Activated naive CD8-positive, alpha-beta T cell treated with anti-CD3 and anti-CD28 coated beads, Interleukin-2, amount 10 ng/mL, durations not matched to agents 7 days and 5 days (primary cell): ENCODE measurements around the gene C19orf67. TPM values are rescaled to one million over a fixed set of nuclear protein-coding genes. Genes with fewer than 3 reads are reported as not detected.
"Not testable (repeated sequence)": the region's sequence is repeated elsewhere in the genome, so short reads cannot be mapped to it uniquely, and the experiment has no call there.

Experiments
- ATAC-seq: fragments of 150-1000 bp; cut with Tn5 transposase; one replicate; pipeline ENCODE4 v1.10.0; 2021; ENCODE audit warnings: low read depth, moderate library complexity
- POLR2A ChIA-PET: fragments of 350-600 bp; sonication (Branson Sonifier 250); formaldehyde crosslinking; loops from one replicate; lab custom pipeline; 2021; ENCODE audit warnings: antibody characterized with exemption; lab: Charles Lee
- DNase-seq: peaks from one replicate; pipeline ENCODE4 v3.0.0; 2021
- H3K27ac Mint-ChIP-seq: one replicate; pipeline ENCODE4 v1.8.0; 2022; ENCODE audit warnings: mild to moderate bottlenecking, mixed read lengths
- H3K27me3 Mint-ChIP-seq: one replicate; pipeline ENCODE4 v1.8.0; 2022; ENCODE audit warnings: mild to moderate bottlenecking, moderate library complexity, mixed read lengths
- H3K36me3 Mint-ChIP-seq: one replicate; pipeline ENCODE4 v1.8.0; 2021; ENCODE audit warnings: mild to moderate bottlenecking, mixed read lengths
- H3K4me1 Mint-ChIP-seq: one replicate; pipeline ENCODE4 v1.8.0; 2021; ENCODE audit warnings: mixed read lengths
- H3K4me3 Mint-ChIP-seq: one replicate; pipeline ENCODE4 v1.8.0; 2022; ENCODE audit warnings: mild to moderate bottlenecking, moderate library complexity, mixed read lengths
- H3K9me3 Mint-ChIP-seq: one replicate; pipeline ENCODE4 v1.8.0; 2021; ENCODE audit warnings: mixed read lengths
- total RNA-seq, 2 experiments: library from RNA; stranded (reverse); gene quantifications; one replicate each; pipeline ENCODE4 v1.2.3, GENCODE V29; 2021

The C19orf67 gene
- total RNA-seq, 2 experiments from 2014 or later = not detected

DNA sequence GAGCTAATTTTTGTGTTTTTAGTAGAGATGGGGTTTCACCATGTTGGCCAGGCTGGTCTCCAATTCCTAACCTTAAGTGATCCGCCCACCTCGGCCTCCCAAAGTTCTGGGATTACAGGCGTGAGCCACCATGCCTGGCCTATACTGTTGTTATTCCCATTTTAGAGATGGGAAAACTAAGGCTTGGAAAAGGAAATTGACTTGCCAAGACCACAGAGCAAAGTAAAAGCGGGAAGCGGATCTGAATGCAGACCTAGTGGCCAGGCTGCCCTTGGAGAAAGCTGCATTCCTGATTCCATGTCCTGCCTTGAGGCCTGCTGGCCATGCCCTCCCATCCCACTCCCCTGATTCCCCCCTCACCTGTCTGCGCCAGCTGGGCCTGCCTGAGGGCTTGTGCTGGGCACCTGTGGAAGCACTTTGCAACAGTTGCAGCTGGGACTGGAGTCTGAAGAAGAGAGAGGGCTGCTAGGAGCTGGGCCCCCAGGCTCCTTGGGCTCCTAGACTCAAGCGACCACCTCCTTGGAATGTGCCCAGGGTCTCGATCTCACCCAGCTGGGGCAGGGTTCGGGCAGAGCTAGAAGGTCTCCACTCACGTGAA is 29.4 kb downstream of the C19orf67 start:
- H3K4me1 Mint-ChIP-seq = peaks cover 12% of the 10 kb centered on the region
- POLR2A ChIA-PET = no interaction called here
- no peak overlapping the region for H3K27ac Mint-ChIP-seq
- no peaks in the 10 kb centered on the region for H3K9me3 Mint-ChIP-seq
- no peak for ATAC-seq
- H3K36me3 Mint-ChIP-seq = peaks cover 18% of the 10 kb centered on the region
- peaks cover 32% of the 10 kb centered on the region for H3K27me3 Mint-ChIP-seq
- no peak overlapping the region for H3K4me3 Mint-ChIP-seq
- no peak for DNase-seq

DNA sequence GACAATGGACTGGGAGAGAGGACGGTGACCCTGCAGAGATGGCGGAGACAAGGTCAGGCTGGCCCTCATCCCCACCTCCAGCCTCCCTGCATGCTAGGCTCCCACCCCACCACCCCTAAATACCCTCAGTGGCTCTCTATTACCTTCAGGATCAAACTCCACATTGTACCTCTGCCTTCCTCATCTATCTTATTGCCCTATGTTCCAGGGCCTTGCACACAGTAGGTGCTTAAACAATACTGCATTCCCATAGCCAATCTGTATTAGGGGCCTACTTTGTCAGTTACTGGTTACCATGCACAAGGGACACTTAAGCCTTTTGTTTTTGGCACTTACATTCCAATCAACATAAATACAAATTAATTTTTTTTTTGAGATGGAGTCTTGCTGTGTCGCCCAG is 30.2 kb downstream of the C19orf67 start:
- no peaks in the 10 kb centered on the region for H3K9me3 Mint-ChIP-seq
- ATAC-seq = no peak
- H3K4me1 Mint-ChIP-seq = peaks cover 12% of the 10 kb centered on the region
- H3K27me3 Mint-ChIP-seq = peaks cover 29% of the 10 kb centered on the region
- POLR2A ChIA-PET = interaction anchor here (0.6 kb wide), 1 partner anchor 17 kb away, joined by 5 read pairs; no protein-coding TSS in a partner anchor
- no peak overlapping the region for H3K4me3 Mint-ChIP-seq
- H3K27ac Mint-ChIP-seq = no peak overlapping the region
- no peak for DNase-seq
- peaks cover 19% of the 10 kb centered on the region for H3K36me3 Mint-ChIP-seq

DNA sequence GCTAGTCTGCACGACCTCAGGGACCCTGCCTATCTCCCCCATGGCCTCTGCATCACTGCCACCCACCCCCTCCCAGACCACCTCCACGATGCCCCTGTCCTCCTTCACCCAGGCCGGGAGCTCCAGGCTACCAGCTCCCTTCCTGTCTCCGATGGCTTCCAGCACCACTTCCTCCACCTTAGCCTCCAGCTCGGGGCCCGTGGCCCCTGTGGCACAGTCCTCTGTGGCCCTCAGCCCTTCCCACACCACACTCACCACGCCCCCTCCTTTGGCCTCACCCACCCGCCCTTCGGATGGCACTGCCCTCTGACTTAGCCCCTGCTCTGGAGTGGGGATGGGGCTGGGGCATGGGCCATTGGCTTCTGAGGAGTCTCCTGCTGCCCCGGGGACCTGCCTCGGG is 30.9 kb downstream of the C19orf67 start:
- DNase-seq (no peak), ATAC-seq (no peak)
- Mint-ChIP-seq H3K27me3 (peaks cover 24% of the 10 kb centered on the region), H3K36me3 (peaks cover 24% of the 10 kb centered on the region), H3K27ac (no peak overlapping the region), H3K4me1 (peaks cover 12% of the 10 kb centered on the region), H3K4me3 (no peak overlapping the region), H3K9me3 (no peaks in the 10 kb centered on the region)
- POLR2A ChIA-PET = interaction anchor here (0.6 kb wide), 1 partner anchor 80 kb away, joined by 3 read pairs; no protein-coding TSS in a partner anchor

DNA sequence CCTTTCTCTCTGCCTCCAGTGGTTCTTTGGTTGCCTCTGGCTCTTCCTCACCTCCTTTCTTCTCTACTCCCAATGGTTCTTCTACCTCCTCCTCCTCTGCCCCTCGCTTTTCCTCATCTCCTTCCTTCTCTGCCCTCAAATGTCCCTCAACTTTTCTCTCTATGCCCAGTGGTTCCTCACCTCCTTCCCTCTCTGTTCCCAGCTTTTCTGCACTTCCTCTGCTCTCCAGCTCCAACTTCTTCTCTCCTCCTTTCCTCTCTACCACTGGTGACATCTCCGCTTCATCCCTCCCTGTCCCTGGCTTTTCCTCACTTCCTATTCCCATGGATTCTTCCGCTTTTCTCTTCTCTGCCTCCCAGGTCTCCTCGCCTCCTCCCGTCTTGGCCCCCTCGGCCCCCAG is 31.5 kb downstream of the C19orf67 start:
- H3K27ac Mint-ChIP-seq = no peak overlapping the region
- peaks cover 21% of the 10 kb centered on the region for H3K27me3 Mint-ChIP-seq
- peaks cover 12% of the 10 kb centered on the region for H3K4me1 Mint-ChIP-seq
- peaks cover 24% of the 10 kb centered on the region for H3K36me3 Mint-ChIP-seq
- POLR2A ChIA-PET = no interaction called here
- DNase-seq = no peak
- no peak for ATAC-seq
- H3K4me3 Mint-ChIP-seq = no peak overlapping the region
- no peaks in the 10 kb centered on the region for H3K9me3 Mint-ChIP-seq

- Mint-ChIP-seq H3K4me1 (peaks cover 8% of the 10 kb centered on the region), H3K27me3 (peaks cover 15% of the 10 kb centered on the region), H3K4me3 (no peak overlapping the region), H3K9me3 (no peaks in the 10 kb centered on the region), H3K27ac (no peak overlapping the region), H3K36me3 (peaks cover 25% of the 10 kb centered on the region)
- ATAC-seq (no peak), DNase-seq (no peak)
- POLR2A ChIA-PET = no interaction called here
These were observed 32.1 kb downstream of the C19orf67 start for GRCh38 chr19:14053500-14053899.

- peaks cover 3% of the 10 kb centered on the region for H3K4me1 Mint-ChIP-seq
- DNase-seq (no peak), ATAC-seq (no peak)
- peaks cover 29% of the 10 kb centered on the region for H3K36me3 Mint-ChIP-seq
- POLR2A ChIA-PET = interaction anchor here (0.6 to 0.9 kb wide), 2 partner anchors 83 to 171 kb away, joined by 3 to 4 read pairs; no protein-coding TSS in a partner anchor
- no peaks in the 10 kb centered on the region for H3K9me3 Mint-ChIP-seq
- no peak overlapping the region for H3K27ac Mint-ChIP-seq
- no peak overlapping the region for H3K4me3 Mint-ChIP-seq
- H3K27me3 Mint-ChIP-seq = peaks cover 10% of the 10 kb centered on the region
These were observed 32.6 kb downstream of the C19orf67 start for GRCh38 chr19:14053032-14053431.

DNA sequence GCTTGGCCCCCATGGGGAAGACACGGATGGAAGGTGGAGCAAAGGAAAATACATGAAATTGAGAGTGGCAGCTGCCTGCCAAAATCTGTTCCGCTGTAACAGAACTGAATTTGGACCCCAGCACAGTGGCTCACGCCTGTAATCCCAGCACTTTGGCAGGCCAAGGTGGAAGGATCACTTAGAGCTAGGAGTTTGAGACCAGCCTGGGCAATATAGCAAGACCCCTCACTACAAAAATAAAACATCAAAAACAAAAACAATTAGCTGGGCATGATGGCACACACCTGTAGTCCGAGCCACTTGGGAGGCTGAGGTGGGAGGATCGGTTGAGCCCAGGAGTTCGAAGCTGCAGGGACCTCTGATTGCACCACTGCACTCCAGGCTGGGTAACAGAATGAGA is 33.1 kb downstream of the C19orf67 start:
- Mint-ChIP-seq H3K36me3 (peaks cover 29% of the 10 kb centered on the region), H3K27ac (no peak overlapping the region), H3K4me1 (peaks cover 2% of the 10 kb centered on the region), H3K4me3 (no peak overlapping the region), H3K27me3 (peaks cover 5% of the 10 kb centered on the region), H3K9me3 (no peaks in the 10 kb centered on the region)
- DNase-seq = no peak
- POLR2A ChIA-PET = interaction anchor here (0.6 to 0.9 kb wide), 3 partner anchors 83 to 171 kb away, joined by 3 to 4 read pairs (median 4); no protein-coding TSS in a partner anchor
- no peak for ATAC-seq

DNA sequence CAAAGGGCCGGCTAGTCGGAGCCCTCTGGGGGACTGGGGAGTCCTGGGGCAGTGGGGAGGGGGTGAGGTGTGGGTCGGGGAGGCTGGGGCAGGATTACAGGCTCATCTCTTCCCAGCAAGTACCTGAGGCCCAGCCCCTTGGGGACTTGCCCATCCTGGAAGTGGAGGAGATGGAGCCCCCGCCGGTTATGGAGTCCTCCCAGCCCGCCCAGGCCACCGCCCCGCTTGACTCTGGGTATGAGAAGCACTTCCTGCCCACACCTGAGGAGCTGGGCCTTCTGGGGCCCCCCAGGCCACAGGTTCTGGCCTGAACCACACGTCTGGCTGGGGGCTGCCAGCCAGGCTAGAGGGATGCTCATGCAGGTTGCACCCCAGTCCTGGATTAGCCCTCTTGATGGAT is 33.6 kb downstream of the C19orf67 start:
- Mint-ChIP-seq H3K4me1 (peaks cover 2% of the 10 kb centered on the region), H3K27ac (no peak overlapping the region), H3K27me3 (peaks cover 2% of the 10 kb centered on the region), H3K9me3 (no peaks in the 10 kb centered on the region), H3K36me3 (peaks cover 29% of the 10 kb centered on the region), H3K4me3 (no peak overlapping the region)
- ATAC-seq (no peak), DNase-seq (no peak)
- POLR2A ChIA-PET = interaction anchor here (0.6 to 0.8 kb wide), 2 partner anchors 127 to 190 kb away, joined by 3 to 4 read pairs; no protein-coding TSS in a partner anchor

DNA sequence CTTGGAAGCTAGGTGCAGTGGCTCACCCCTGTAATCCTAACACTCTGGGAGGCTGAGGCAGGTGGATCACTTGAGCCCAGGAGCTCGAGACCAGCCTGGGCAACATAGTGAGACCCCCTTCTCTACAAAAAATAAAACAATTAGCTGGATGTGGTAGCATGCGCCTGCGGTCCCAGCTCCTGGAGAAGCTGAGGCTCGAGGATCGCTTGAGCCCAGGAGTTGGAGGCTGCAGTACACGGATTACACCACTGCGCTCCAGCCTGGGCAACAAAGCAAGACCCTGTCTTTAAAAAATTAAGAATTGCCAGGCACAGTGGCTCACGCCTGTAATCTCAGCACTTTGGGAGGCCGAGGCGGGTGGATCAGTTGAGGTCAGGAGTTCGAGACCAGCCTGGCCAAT is 34.6 kb downstream of the C19orf67 start:
- H3K27ac Mint-ChIP-seq, POLR2A ChIA-PET, ATAC-seq, H3K4me3 Mint-ChIP-seq, H3K9me3 Mint-ChIP-seq, DNase-seq, H3K27me3 Mint-ChIP-seq, H3K4me1 Mint-ChIP-seq: not testable (repeated sequence)
- peaks cover 33% of the 10 kb centered on the region for H3K36me3 Mint-ChIP-seq

- POLR2A ChIA-PET = no interaction called here
- Mint-ChIP-seq H3K27ac (no peak overlapping the region), H3K36me3 (peaks cover 33% of the 10 kb centered on the region)
These were observed 35.1 kb downstream of the C19orf67 start for GRCh38 chr19:14050512-14050911.

GRCh38 chr19:14048443-14049153 is 37.0 kb downstream of the C19orf67 start:
- peak; percentile 83 for DNase-seq
- POLR2A ChIA-PET = interaction anchor here (0.8 to 2.2 kb wide), 3 partner anchors 9 to 167 kb away, joined by 3 to 6 read pairs (median 4); no protein-coding TSS in a partner anchor
- Mint-ChIP-seq H3K27ac (no peak overlapping the region), H3K9me3 (no peaks in the 10 kb centered on the region), H3K36me3 (peaks cover 28% of the 10 kb centered on the region), H3K27me3 (no peaks in the 10 kb centered on the region), H3K4me3 (no peak overlapping the region), H3K4me1 (no peaks in the 10 kb centered on the region)
- peak; percentile 56 for ATAC-seq

More at GRCh38 chr19:14050512-14050911, 35.1 kb downstream of the C19orf67 start:
- no peak for ATAC-seq
- Mint-ChIP-seq H3K4me1 (peaks cover 2% of the 10 kb centered on the region), H3K9me3 (no peaks in the 10 kb centered on the region), H3K27me3 (no peaks in the 10 kb centered on the region), H3K4me3 (no peak overlapping the region)
- DNase-seq = no peak

GRCh38 chr19:14047866-14048265 is 37.7 kb downstream of the C19orf67 start:
- H3K9me3 Mint-ChIP-seq, H3K4me1 Mint-ChIP-seq, H3K27ac Mint-ChIP-seq, ATAC-seq, DNase-seq, H3K4me3 Mint-ChIP-seq, H3K27me3 Mint-ChIP-seq: not testable (repeated sequence)
- POLR2A ChIA-PET = interaction anchor here (0.7 to 2.2 kb wide), 5 partner anchors 9 to 166 kb away, joined by 3 to 7 read pairs (median 4); partner anchors contain the start of gene DCAF15
- H3K36me3 Mint-ChIP-seq = peaks cover 30% of the 10 kb centered on the region

DNA sequence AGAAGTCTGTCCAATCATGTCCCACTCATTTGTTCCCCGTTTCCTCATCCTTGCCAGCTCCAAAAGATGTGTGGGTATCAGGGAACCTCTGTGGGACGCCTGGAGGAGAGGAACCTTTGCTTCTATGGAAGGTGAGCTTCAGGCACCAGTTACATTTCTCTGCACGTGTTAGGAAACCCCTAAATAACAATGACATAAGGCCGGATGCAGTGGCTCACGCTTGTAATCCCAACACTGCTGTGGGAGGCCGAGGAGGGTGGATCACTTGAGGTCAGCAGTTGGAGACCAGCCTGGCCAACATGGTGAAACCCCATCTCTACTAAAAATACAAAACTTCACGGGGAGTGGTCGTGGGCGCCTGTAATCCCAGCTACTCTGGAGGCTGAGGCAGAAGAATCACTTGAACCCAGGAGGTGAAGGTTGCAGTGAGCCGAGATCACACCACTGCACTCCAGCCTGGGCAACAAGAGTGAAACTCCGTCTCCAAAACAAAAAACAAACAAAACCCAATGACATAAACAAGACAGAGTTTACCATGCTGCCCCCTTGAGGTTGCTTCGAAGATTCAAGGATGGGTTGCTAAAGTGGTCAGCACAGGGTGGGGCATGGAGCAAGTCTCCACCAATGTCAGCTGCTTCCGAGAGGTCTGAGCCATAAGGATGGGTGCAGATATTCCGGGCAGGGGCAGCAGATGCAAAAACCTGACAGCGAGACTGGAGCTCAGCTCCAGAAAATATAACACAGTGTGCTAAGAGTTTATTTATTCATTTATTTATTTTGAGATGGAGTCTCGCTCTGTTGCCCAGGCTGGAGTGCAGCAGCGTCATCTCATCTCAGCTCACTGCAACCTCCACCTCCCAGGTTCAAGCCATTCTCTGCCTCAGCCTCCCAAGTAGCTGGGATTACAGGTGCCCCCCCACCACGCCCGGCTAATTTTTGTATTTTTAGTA is 42.6 kb downstream of the C19orf67 start:
- Mint-ChIP-seq H3K27ac (peak overlapping the region; percentile 69), H3K36me3 (peaks cover 17% of the 10 kb centered on the region)
- H3K27me3 Mint-ChIP-seq, DNase-seq, H3K4me1 Mint-ChIP-seq, H3K9me3 Mint-ChIP-seq, H3K4me3 Mint-ChIP-seq: not testable (repeated sequence)
- ATAC-seq = peak; percentile 52
- POLR2A ChIA-PET = interaction anchor here (0.7 kb wide), 1 partner anchor 94 kb away, joined by 3 read pairs; the partner anchor contains the start of gene ASF1B
